Raji (cell line): ENCODE measurements around the gene RRAS2.

Experiments used
- POLR2A ChIP-seq: IDR thresholded peaks from 2 replicates; pipeline ENCODE4 v1.6.1; 2011; ENCODE audit warnings: low read depth, low read length, control low read depth; ENCODE audit not compliant: insufficient read depth

The RRAS2 gene

DNA sequence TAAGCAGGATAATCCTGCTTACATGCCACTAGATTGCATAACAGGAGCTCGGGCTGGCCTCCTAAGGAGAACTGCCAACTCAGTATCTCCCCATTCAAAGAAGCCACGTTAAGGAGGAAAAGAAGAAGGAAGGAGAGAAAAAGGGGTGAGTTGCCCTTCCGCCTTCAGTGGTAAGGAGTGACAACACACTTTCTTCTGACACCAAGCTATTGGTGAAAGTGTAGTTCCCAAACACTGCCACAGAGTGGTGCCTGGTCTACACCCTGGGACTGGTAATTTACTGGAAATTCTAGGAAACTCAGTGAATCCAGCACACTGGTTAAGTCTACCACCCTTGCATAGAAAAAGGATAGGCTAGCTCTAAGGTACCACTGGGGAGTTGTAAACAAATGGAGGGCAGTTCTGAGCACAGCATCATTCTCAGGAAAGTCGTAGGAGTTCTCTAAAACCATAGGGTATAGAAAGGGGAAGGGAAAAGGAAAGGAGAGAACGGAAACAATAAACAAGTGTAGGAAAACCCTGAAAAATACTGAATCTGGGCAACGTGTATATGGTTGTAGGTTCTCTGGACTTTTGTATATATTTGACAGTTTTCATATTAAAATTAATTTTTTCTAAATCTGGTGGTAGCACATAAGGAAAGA is 58.2 kb downstream of the RRAS2 start:
- no peak for TF ChIP-seq POLR2A

DNA sequence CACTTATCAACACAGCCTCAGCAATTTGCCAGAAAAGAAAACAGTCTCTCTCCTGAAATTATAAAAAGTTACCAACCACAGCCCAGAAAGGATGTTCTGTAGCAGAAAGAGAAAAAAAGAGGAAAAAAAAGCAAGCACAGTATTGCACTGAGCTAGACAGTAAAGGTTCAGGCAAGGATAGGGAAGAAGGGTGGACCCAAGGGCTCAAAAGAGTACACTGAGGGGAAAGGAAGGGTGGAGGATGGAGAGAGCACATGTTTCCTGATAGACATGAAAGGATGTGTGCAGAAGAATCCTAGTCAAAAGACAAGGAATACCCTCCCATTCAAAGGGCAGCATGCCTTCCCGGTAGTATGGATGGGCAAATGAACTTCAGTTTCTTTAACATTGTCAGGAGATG is 59.1 kb downstream of the RRAS2 start:
- no peak for TF ChIP-seq POLR2A

DNA sequence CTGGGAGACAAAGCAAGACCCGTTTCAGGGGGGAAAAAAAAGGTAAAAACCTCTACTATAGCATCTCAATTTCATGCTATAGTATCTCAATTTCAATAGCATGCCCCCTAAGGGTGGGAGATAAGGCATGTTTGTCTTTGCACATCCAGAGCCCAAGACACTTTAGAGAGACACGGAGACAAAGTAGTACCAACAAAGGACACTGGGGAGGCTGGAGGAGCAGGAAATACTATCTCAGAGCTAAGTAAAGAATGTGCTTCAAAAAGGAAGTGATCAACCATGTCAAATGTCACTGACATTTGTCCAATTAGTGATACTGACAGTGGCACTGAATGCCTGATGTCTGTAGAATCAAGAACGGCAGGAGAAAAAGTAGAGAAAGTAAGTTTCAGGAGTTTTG is 68.6 kb downstream of the RRAS2 start:
- no peak for TF ChIP-seq POLR2A

- no peak for TF ChIP-seq POLR2A
Measured at GRCh38 chr11:14288189-14288935, 70.6 kb downstream of the RRAS2 start.

DNA sequence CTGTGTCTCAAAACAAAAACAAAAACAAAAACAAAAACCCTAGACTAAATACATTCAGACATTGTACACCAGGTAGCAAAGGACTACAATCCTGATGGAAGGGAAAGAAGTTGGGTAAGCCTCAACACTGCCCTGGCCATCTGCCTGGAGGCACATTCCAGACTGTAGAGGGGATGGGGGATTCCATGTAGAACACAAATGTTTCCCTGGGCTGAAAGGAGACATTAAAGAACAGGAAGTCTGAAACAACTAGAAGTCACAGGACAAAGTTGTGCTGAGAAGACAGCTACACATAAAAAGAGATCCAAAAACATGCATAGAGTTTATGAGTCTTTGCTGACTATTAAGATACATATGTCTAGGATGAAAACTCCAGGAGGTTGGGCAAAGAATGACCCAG is 83.9 kb downstream of the RRAS2 start:
- TF ChIP-seq POLR2A, result no peak

- no peak for TF ChIP-seq POLR2A
Measured at GRCh38 chr11:14273895-14274294, 85.1 kb downstream of the RRAS2 start.

DNA sequence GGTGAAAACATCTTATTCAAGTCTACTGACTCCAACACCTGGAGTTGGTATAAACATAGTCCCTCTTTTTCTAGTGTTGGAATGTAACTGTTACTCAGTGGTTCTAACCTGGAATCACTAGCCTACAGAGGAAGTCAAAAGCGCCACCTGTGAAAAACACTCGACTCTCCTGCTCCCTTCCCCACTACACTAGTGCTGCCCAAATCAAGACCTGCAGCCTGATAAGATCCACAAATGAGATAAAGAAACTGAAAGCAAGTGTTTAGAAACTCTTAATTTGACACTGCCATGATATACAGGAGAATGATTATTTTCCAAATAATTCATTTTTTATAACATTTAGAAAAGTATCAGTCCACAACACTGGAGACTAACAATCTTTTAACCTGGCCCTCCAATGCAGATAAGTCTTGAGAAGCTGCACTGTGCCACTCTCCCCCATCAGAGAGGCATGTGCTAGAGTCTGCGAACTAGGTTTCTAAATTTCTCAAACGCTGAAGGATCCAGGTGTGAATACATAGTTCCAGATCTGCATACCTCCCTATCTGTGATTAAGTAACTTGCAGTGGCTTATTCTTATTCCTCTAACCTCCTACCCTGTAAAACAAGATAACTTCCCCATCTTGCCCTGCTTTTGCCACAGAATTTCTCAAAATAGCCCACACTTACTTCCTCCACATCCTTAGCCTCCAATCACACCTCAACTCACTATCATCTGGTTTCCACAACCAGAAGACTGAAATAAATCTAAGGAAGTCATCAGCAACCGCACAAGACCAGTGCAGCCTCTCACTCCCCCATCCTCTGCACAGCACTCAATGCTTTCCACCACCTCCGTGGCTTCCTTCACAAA is 88.1 kb downstream of the RRAS2 start:
- TF ChIP-seq POLR2A, result no peak

- no peak for TF ChIP-seq POLR2A
Measured at GRCh38 chr11:14269692-14270573, 89.0 kb downstream of the RRAS2 start.

- TF ChIP-seq POLR2A, result no peak
Measured at GRCh38 chr11:14267861-14268635, 90.9 kb downstream of the RRAS2 start.

DNA sequence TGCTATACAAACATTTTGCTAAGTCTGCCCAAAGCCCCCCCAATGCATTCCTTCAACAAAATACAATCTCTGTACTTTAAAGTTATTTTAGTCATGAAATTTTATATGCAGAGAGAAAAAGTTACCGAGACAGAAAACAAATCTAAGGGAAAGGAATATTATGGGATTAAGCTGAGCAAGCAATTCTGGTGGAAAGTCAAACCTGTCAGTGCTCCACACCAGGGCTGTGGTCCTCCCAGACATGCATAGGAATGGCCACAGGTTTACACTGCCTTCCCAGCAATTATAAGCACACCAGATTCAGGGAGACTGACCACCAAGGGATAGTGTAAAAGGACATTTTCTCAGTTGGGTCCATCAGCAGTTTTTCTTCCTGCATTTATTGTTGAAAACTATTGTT is 92.4 kb downstream of the RRAS2 start:
- no peak for TF ChIP-seq POLR2A

- no peak for TF ChIP-seq POLR2A
Measured at GRCh38 chr11:14264966-14265365, 94.0 kb downstream of the RRAS2 start.

DNA sequence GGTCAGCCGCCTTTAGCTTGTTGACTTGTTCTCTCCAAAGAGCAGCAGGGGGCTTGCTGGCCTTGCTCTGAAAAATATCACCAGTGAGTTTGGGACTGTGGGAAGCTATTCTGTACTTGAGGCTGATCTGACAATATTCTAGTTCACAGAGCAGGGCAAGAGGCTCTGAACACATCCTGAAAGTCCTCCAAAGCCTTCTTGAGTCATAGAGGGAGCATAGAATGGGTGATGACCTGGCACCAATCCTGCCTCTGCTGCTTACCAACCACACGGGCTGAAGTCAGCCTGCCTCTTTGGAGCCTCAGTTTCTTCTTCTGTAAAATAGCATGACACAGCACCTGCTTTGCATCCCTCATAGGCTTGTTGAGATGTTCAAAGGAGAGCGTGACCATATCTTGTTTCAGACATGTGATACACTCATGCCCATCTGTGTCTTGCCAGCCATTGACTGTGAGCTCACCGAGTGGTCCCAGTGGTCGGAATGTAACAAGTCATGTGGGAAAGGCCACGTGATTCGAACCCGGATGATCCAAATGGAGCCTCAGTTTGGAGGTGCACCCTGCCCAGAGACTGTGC is 96.6 kb downstream of the RRAS2 start:
- no peak for TF ChIP-seq POLR2A

GRCh38 chr11:14261066-14261465 is 97.9 kb downstream of the RRAS2 start:
- TF ChIP-seq POLR2A, result no peak

DNA sequence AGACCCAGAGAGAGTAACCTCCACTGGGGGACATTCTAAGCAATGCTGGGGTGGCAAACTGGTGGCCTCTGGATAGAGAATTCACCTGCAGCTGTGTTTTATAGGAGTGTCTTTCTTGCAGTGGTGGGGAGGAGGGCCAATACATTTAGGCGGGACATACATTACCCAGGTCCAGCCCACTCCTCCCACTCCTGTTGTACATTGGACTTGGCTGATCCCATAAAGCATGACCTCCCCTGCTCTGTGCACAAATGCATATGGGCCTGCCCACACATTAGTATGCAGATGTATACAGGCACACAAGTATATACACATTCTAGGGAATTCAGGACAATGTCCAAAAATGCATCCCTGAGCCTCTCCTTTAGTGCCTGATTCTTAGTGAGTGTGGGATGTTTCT is 99.1 kb downstream of the RRAS2 start:
- TF ChIP-seq POLR2A, result no peak

- TF ChIP-seq POLR2A, result no peak
Measured at GRCh38 chr11:14259186-14259784, 99.7 kb downstream of the RRAS2 start.
